ENCODE results near the gene BRD2. TPM values are rescaled to one million over a fixed set of nuclear protein-coding genes. Genes with fewer than 3 reads are reported as not detected.

The BRD2 gene
- total and polyA plus RNA-seq, 2 of the 4 experiments (the other 2 are of a cell fraction): 99.5 to 144 TPM

- H2BK5ac ChIP-seq (ENCODE audit: low read depth, low read length, poor library complexity, severe bottlenecking): peak overlapping the region; percentile 65
- H4K20me1 ChIP-seq (ENCODE audit: insufficient read depth, low read length): no peaks in the 10 kb centered on the region
- no peak overlapping the region for H4K5ac ChIP-seq (ENCODE audit: low read depth, low read length)
- H3K9ac ChIP-seq (ENCODE audit: low read depth, low read length): no peak overlapping the region
- H2AK9ac ChIP-seq (replicated peaks; ENCODE audit: low read depth, low read length, poor library complexity): no peak overlapping the region
- no peaks in the 10 kb centered on the region for H3K27me3 ChIP-seq (ENCODE audit: control insufficient read depth, insufficient read depth, low read length)
- H4K91ac ChIP-seq (ENCODE audit: insufficient read depth, low read depth, low read length): no peak overlapping the region
- DNase-seq: no peak
- no peaks in the 10 kb centered on the region for H3K79me1 ChIP-seq (ENCODE audit: low read depth in 1 of 2, low read length in 2 of 2)
- no peak overlapping the region for H3K4me3 ChIP-seq (ENCODE audit: insufficient read depth, low read depth, low read length)
- H2AFZ ChIP-seq (replicated peaks; ENCODE audit: low read length, poor library complexity): no peak overlapping the region
- no peak overlapping the region for H2BK15ac ChIP-seq (ENCODE audit: low read depth, low read length)
- no peak overlapping the region for H3K27ac ChIP-seq (ENCODE audit: insufficient read depth, low read length)
- in situ Hi-C loops (cut with MboI; ENCODE audit: low sequenced_read_pairs) (no loop called here), intact Hi-C loops (cut with micrococcal nuclease) (no loop called here), dilution Hi-C loops (cut with HindIII; ENCODE audit: low sequenced_read_pairs, unreplicated experiment) (no loop called here)
- ATAC-seq (ENCODE audit: low read depth): no peak
- no peak overlapping the region for H3K4ac ChIP-seq (ENCODE audit: low read depth, low read length)
- H3K14ac ChIP-seq (replicated peaks; ENCODE audit: low read depth, low read length): no peak overlapping the region
- no peak overlapping the region for H3K18ac ChIP-seq (ENCODE audit: low read depth, low read length)
- ChIA-PET CTCF (no interaction called here), POLR2A (ENCODE audit: unreplicated experiment) (no interaction called here)
- TF ChIP-seq USF2 (IDR thresholded peaks at IDR 0.05; ENCODE audit: low read depth, low read length): no peak
- TF ChIP-seq RFX5 (IDR thresholded peaks at IDR 0.05; ENCODE audit: low read depth, low read length): no peak
- no peak for TF ChIP-seq MAZ (IDR thresholded peaks at IDR 0.05; ENCODE audit: borderline replicate concordance, low read depth, low read length)
- TF ChIP-seq SMC3 (IDR thresholded peaks at IDR 0.05; ENCODE audit: low read depth, low read length): no peak
- no peak for TF ChIP-seq RAD21 (IDR thresholded peaks at IDR 0.05; ENCODE audit: low read length)
- no peak for TF ChIP-seq CEBPB (IDR thresholded peaks at IDR 0.05; ENCODE audit: low read depth, low read length)
- no peak for TF ChIP-seq FOS (IDR thresholded peaks at IDR 0.05; ENCODE audit: low read depth, low read length)
- no peak for TF ChIP-seq POLR2A (IDR thresholded peaks at IDR 0.05; ENCODE audit: low read depth, low read length)
- no peak for TF ChIP-seq RCOR1 (IDR thresholded peaks at IDR 0.05; ENCODE audit: insufficient replicate concordance, low read length)
- no peak for TF ChIP-seq MAFK (IDR thresholded peaks at IDR 0.05; ENCODE audit: low read depth, low read length)
- no peak for TF ChIP-seq NFE2L2 (IDR thresholded peaks at IDR 0.05; ENCODE audit: low read depth, low read length)
- no peak for TF ChIP-seq CHD1 (IDR thresholded peaks at IDR 0.05; ENCODE audit: low read depth, low read length)
- no peak for TF ChIP-seq CTCF (conservative IDR thresholded peaks at IDR 0.05; ENCODE audit: low read depth, low read length)
- H2BK120ac ChIP-seq (ENCODE audit: low read depth, low read length): no peak overlapping the region
- no peaks in the 10 kb centered on the region for H3K36me3 ChIP-seq (ENCODE audit: control insufficient read depth, insufficient read depth, low read length)
- no peak overlapping the region for H2AK5ac ChIP-seq (ENCODE audit: low read depth, low read length)
- H2BK20ac ChIP-seq (ENCODE audit: low read depth, low read length): no peak overlapping the region
- H4K8ac ChIP-seq (ENCODE audit: low read depth in 2 of 2, low read length in 2 of 2): no peak overlapping the region
- peaks cover 9% of the 10 kb centered on the region for H3K4me1 ChIP-seq (ENCODE audit: control insufficient read depth, insufficient read depth, low read length)
- no peak overlapping the region for H3K23ac ChIP-seq (ENCODE audit: low read depth, low read length)
- H3K9me3 ChIP-seq (ENCODE audit: control insufficient read depth, insufficient read depth, low read length): no peaks in the 10 kb centered on the region
- peaks cover 6% of the 10 kb centered on the region for H3K9me1 ChIP-seq (ENCODE audit: insufficient read depth, low read length)
- H3K56ac ChIP-seq (ENCODE audit: extremely low read depth, insufficient read depth, low read length): no peak overlapping the region
- BruUV-seq (replicated peaks): no TSS peak
- no peak overlapping the region for H3K4me2 ChIP-seq (ENCODE audit: low read depth, low read length)
Observed at GRCh38 chr6:32945953-32946352, 22.4 kb upstream of the BRD2 start.
